DMS 273 (cell line): ENCODE measurements around the gene ZNFX1.

Experiments used
- DNase-seq: peaks from one replicate; lab custom pipeline; 2025; ENCODE audit not compliant: unreplicated experiment; lab: John Stamatoyannopoulos, UW

The ZNFX1 gene

GRCh38 chr20:49293122-49293521 lies 15.3 kb upstream of the ZNFX1 start:
- DNase-seq = no peak

DNA sequence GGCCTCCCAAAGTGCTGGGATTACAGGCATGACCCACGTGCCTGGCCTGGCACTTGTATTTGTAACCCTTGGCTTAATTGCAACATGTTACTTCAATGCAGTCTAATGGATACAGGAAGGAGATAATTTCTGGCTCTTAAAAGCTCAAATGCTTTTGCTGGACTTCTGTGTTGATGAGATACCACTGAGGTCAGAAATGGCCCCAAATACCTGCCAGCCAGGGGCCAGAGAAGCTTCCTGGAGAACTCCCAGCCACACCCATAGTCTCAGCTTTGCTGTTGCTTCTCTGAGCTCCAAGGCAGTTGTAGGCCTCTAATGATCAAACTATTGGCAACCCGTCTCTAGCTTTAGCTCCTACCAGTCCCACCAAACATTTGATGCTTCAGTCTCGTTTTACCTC lies 14.2 kb upstream of the ZNFX1 start:
- no peak for DNase-seq

GRCh38 chr20:49291200-49291599 lies 13.3 kb upstream of the ZNFX1 start:
- DNase-seq = peak; percentile 50

GRCh38 chr20:49290608-49291191 lies 12.8 kb upstream of the ZNFX1 start:
- peak; percentile 78 for DNase-seq

GRCh38 chr20:49288784-49289696 lies 11.2 kb upstream of the ZNFX1 start:
- DNase-seq = peak; percentile 66

- peak; percentile 61 for DNase-seq
Measured at GRCh38 chr20:49288250-49288751, 10.4 kb upstream of the ZNFX1 start.

DNA sequence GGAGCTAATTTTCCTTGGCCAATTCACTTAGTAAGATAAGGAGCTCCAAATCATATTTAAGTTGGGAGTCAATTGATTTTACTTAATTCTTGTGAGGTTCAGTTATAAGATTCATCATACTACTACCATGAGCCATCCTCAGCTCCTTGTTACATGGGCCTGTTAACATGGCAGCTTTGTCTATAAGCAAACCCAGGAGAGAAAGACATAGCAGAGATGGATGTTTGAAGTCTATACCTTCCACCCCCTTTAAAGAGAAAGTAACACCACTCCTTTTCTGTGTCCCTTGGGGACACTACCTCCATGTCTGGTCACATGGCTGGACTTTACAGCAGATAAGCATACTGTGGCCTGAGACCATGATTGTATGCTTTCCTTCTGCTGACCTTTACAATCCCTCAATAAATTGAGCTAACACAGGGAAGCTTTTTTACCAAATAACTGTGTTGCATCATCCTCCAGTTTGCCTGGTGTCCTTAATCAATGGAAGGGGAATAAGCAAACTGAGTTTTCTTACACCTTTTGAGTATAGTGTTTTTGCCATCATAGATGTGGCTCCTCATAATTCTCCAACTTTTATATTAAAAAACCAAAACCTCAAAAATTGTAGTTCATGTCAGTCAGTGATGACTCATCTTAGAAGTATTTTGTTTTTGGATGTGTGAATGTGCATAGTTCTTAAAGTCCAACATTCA lies 9.8 kb upstream of the ZNFX1 start:
- DNase-seq = peak; percentile 62

GRCh38 chr20:49286689-49287551 lies 9.1 kb upstream of the ZNFX1 start:
- peak; percentile 73 for DNase-seq

DNA sequence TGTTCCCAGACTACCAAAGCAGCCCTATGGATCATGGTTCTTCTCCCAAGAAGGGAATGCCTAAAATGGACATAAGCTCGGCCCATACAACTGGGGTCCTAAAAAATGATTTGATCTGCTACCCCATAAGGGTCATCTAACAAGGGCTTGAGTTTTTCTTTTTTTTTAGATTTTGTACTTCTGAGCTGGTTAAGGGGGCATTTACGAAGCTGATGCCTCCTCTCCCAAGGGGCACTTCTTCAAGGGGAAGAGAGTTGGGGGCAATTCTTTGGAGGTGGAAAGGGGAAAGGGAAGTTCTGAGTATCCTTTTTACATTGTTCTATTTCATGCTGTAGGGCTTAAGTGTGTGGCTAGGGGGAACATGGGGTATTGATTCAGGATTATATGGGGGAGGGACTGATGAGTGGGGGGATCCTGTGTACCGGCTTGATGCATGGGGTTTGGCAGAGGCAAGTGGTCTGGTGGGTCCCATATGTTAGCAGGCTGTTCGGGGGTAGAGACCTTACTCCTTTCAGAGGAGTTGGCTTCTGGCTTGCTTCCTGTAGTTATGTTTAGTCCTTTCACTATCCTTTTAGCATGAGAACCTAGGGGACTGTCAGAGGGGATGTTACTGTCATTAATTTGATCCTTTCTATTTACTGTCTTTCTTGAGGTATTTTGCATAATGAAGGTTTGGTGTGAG lies 8.1 kb upstream of the ZNFX1 start:
- DNase-seq = peak; percentile 46

DNA sequence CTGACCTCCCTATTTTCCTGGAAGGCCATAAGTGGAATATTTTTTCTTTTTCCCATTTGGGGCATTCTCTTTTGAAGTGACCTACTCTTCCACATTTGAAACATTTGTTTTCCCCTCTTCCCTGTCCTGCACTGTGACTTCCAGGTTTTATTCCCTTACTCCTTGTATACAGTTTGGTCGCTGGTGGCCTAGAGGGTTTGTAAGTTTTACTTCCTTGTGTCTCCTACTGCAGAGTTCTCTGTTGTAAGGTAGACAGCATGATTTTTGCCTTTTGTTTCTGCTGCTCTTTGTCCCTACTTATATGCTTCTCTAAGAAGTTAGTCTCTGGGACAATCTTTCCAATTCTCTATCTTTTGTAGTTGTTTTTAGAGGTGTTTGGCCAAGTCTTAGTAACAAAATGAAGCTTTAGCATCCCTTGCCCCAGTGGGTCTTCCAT lies 7.4 kb upstream of the ZNFX1 start:
- DNase-seq = peak; percentile 56

DNA sequence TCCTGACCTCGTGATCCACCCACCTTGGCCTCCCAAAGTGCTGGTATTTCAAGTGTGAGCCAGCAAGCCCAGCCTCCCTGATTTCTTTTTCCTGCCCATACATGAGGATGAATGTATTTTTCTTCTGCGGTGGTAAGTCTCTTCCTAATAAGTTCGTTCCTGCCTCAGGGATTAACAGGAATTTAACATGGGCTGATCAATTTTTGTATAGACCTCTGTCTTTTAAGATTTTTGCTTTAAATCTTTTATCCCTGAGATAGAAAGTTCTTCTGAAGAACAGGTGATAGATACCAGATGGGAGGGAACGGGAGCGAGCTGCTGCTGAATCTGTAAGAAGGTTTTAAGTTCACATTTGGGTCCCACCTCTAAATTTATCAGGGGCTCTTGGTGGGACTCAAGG lies 7.0 kb upstream of the ZNFX1 start:
- DNase-seq = peak; percentile 56

- peak; percentile 66 for DNase-seq
Measured at GRCh38 chr20:49283703-49284625, 6.1 kb upstream of the ZNFX1 start.

DNA sequence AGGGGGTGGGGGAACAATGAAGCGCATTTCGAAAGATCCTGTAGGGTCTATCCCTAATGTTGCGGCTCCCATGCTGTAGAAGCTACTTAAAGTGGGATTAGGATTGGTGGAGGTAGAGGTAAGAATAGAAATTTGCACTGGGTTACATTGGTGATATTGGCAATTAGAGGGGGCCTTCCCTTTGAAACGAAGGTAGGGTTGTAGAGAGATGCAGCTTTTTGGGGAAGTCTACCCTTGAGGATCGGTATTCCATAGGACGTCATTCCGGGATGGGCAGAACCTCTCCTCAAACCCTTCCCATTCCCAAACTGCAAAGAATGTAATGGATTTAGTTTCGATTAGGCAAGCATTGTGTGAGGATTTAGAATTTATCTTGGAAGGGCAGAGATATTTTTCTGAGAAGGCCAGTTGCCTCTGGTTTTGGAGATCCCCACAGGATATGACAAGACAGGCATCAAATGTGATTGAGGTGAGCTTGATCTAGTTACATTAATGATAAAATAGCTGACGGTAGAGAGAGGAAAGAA lies 5.4 kb upstream of the ZNFX1 start:
- peak; percentile 61 for DNase-seq

DNA sequence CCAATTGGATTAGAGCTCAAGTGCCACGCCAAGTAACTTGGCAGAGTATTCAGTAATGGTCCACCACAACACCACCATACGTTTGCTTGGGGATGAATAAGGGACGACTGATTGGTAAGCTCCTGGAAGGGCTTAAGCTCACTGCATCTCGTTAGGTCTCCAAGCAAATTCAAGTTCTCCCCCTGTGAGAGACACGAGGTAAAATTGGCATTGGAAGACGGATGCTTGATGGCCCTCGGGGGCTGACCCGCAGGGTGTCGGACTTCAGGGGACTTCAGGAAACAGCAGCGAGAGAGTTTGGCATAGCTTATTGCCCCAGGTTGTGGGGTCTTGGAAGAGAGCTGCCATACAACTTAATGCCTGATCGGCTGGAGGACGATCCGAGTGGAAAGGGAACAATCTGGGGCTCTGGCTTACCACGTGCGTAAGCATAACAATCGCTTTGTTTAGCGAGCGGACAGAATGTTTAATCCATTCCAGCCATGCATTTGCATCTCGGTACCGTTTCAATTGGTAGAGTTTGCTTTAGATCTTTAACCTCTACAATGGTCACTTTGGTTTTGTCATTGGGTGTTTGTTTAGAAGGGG lies 4.8 kb upstream of the ZNFX1 start:
- DNase-seq = peak; percentile 60

DNA sequence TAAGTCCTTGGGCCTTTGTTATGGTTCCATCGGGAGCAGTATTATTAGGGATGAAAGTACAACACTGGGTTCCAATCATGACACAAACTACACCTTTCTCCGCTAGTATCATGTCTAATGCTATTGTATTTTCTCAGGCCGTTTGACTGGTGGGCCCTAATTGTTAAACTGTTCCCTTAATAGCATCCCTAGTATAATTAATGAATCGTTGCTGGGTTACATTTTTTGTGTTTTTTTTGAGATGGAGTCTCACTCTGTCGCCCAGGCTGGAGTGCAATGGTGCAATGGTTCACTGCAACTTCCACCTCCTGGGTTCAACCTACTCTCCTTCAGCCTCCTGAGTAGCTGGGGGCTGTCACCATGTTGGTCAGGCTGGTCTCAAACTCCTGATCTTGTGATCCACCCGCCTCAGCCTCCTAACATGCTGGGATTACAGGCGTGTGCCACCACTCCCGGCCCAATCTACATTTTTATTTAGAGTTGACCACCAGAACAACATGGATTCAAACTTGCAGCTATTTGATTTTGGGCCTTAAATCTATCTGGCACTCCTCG lies 4.1 kb upstream of the ZNFX1 start:
- peak; percentile 49 for DNase-seq

- DNase-seq = peak; percentile 85
Measured at GRCh38 chr20:49281059-49281912, 3.4 kb upstream of the ZNFX1 start.

GRCh38 chr20:49280463-49281058 lies 2.7 kb upstream of the ZNFX1 start:
- DNase-seq = peak; percentile 55
